ENCODE results near the gene WAC. TPM values are rescaled to one million over a fixed set of nuclear protein-coding genes. Genes with fewer than 3 reads are reported as not detected.
A peak's percentile ranks its signal among the peaks of the same experiment; 100 is the strongest.

WAC gene
- total and polyA plus RNA-seq, 5 donors from 2014 or later, result 80.5 to 205 (median 91.6) TPM

DNA sequence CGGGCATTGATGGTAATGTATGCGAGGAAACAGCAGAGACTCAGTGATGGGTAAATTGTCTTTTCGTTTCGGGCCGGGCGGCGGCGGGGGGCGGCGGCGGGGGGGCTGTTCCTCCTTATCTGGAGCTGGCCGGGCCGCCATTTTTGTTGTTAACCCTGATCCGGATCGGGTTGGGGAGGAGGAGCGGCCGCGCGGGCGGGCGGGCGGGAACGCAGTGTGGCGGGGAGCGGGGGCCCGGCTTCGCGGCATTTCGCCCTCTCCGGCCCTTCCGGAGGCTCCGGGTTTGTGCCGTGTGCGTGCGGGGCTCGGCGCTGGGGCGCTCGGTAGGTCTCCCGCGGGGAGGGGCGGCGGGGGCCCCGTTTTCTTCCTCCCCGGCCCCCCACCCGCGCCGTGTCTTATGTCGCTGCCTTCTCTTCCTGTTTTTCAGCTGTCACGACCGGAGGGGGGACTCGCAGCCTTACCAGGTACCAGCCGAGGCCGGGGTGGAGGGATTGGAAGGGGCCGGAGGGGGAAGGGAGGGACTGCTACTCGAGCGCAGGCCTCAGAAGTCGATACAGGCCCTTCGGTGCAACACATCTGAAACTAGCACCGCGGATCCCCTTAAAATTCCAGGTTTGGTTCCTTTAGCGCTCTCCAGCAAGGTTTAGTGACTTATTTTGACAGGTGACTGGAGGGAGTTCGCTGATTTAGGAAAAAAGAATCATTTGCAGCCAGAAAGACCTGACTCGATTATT is 820 bp downstream of the WAC start:
- Histone ChIP-seq H3K9me3 (ENCODE audit: control insufficient read depth in 2 of 2, low read length in 2 of 2) (no peaks in the 10 kb centered on the region), H3K27me3 (ENCODE audit: control insufficient read depth, insufficient read depth, low read length) (no peaks in the 10 kb centered on the region), H3K4me1 (ENCODE audit: control insufficient read depth, insufficient read depth, low read length, poor library complexity, severe bottlenecking) (peaks cover 55% of the 10 kb centered on the region), H3K4me3 (ENCODE audit: low read depth, low read length) (peak overlapping the region; percentile 95), H3K27ac (ENCODE audit: insufficient read depth, low read length, poor library complexity, severe bottlenecking) (peak overlapping the region; percentile 99), H3K36me3 (ENCODE audit: control insufficient read depth, insufficient read depth, low read length) (peaks cover 40% of the 10 kb centered on the region)
- Mint-ChIP-seq H3K27me3 (peaks cover 9% of the 10 kb centered on the region), H3K4me3 (peak overlapping the region; percentile 95 to 99 (median 99)), H3K4me1 (peaks cover 46 to 80% (median 58%) of the 10 kb centered on the region in 4 donors), H3K27ac (peak overlapping the region; percentile 92 to 100 (median 94)), H3K9me3 (no peaks in the 10 kb centered on the region), H3K36me3 (peaks cover 40% of the 10 kb centered on the region)
- ATAC-seq (ENCODE audit: low read depth in 2 of 2) (peak; percentile 12 to 14), DNase-seq (peak; percentile 62 to 70 (median 63))

DNA sequence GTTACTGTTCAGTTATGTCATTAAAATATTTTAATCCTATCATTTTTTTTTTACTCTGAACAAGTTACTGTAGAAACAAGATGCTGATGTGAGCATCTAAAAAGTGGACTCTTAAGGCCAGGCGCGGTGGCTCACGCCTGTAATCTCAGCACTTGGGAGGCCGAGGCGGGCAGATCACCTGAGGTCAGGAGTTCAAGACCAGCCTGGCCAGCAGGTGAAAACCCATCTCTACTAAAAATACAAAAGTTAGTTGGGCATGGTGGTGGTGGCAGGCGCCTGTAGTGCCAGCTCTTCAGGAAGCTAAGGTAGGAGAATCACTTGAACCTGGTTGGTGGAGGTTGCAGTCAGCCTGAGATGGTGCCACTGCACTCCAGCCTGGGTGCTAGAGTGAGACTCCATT is 2.9 kb downstream of the WAC start:
- Histone ChIP-seq H3K27me3 (ENCODE audit: control insufficient read depth, insufficient read depth, low read length) (no peaks in the 10 kb centered on the region), H3K27ac (ENCODE audit: insufficient read depth, low read length, poor library complexity, severe bottlenecking) (no peak overlapping the region), H3K36me3 (ENCODE audit: control insufficient read depth, insufficient read depth, low read length) (peaks cover 58% of the 10 kb centered on the region), H3K4me1 (ENCODE audit: control insufficient read depth, insufficient read depth, low read length, poor library complexity, severe bottlenecking) (peaks cover 53% of the 10 kb centered on the region), H3K9me3 (ENCODE audit: control insufficient read depth in 2 of 2, low read length in 2 of 2) (no peaks in the 10 kb centered on the region), H3K4me3 (ENCODE audit: low read depth, low read length) (peak overlapping the region; percentile 95)
- peak overlapping the region; percentile 72 to 99 (median 91) for H3K4me3 Mint-ChIP-seq
- no peak for DNase-seq
- H3K27ac Mint-ChIP-seq, result peak overlapping the region in 1 of 3 donors; percentile 64
- peaks cover 35% of the 10 kb centered on the region for H3K36me3 Mint-ChIP-seq
- no peak for ATAC-seq (ENCODE audit: low read depth in 2 of 2)
- H3K9me3 Mint-ChIP-seq, result no peaks in the 10 kb centered on the region
- peaks cover 9% of the 10 kb centered on the region for H3K27me3 Mint-ChIP-seq
- H3K4me1 Mint-ChIP-seq, result peaks cover 43 to 75% (median 57%) of the 10 kb centered on the region in 4 donors

DNA sequence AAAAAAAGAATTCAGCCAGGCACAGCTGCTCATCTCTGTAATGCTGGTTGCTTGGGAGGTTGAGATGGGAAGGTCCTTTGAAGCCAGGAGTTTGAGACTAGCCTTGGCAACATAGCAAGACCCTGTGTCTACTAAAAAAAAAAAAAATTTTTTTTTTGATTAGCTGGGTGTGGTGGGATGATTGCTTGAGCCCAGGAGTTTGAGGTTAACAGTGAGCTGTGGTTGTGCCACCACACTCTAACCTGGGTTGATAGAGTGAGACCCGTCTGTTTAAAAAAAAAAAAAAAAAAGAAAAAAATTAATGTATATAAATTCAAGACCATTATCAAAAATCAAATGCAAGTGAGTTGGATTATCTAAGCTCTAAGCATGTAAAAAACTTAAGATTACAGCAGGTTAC is 5.7 kb downstream of the WAC start:
- Histone ChIP-seq H3K36me3 (ENCODE audit: control insufficient read depth, insufficient read depth, low read length) (peaks cover 77% of the 10 kb centered on the region), H3K4me1 (ENCODE audit: control insufficient read depth, insufficient read depth, low read length, poor library complexity, severe bottlenecking) (peaks cover 57% of the 10 kb centered on the region), H3K4me3 (ENCODE audit: low read depth, low read length) (no peak overlapping the region), H3K9me3 (ENCODE audit: control insufficient read depth in 2 of 2, low read length in 2 of 2) (no peaks in the 10 kb centered on the region), H3K27me3 (ENCODE audit: control insufficient read depth, insufficient read depth, low read length) (no peaks in the 10 kb centered on the region), H3K27ac (ENCODE audit: insufficient read depth, low read length, poor library complexity, severe bottlenecking) (peak overlapping the region; percentile 7)
- H3K27me3 Mint-ChIP-seq, result peaks cover 4% of the 10 kb centered on the region
- H3K4me1 Mint-ChIP-seq, result peaks cover 52 to 83% (median 71%) of the 10 kb centered on the region in 4 donors
- H3K4me3 Mint-ChIP-seq, result no peak overlapping the region
- no peak overlapping the region for H3K27ac Mint-ChIP-seq
- ATAC-seq (ENCODE audit: low read depth in 2 of 2) (no peak), DNase-seq (no peak)
- peaks cover 49% of the 10 kb centered on the region for H3K36me3 Mint-ChIP-seq
- no peaks in the 10 kb centered on the region for H3K9me3 Mint-ChIP-seq

DNA sequence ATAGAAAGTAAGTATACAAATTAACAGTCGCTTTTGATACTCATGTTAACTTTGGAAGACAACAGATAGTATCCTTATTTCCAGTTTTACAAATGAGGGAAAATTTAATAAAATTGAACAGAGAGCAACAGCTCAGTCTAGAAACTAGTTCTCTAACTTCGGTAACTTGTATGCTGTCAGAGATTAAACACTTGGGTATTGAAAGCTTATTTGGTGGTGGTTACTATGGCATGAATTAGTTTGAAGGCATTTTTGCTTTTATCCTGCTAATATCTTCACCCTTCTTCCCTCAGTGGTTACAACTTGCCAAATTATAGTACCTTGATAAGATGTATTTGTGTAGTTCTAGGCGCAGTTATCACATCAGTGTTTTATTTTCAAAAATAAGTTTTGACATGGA is 7.2 kb downstream of the WAC start:
- Mint-ChIP-seq H3K36me3 (peaks cover 50% of the 10 kb centered on the region), H3K27ac (no peak overlapping the region), H3K4me3 (peak overlapping the region in 1 of 4 donors; percentile 21), H3K27me3 (no peaks in the 10 kb centered on the region), H3K4me1 (peaks cover 56 to 85% (median 68%) of the 10 kb centered on the region in 4 donors), H3K9me3 (no peaks in the 10 kb centered on the region)
- no peak for DNase-seq
- no peaks in the 10 kb centered on the region for H3K27me3 ChIP-seq (ENCODE audit: control insufficient read depth, insufficient read depth, low read length)
- no peak overlapping the region for H3K27ac ChIP-seq (ENCODE audit: insufficient read depth, low read length, poor library complexity, severe bottlenecking)
- H3K36me3 ChIP-seq (ENCODE audit: control insufficient read depth, insufficient read depth, low read length), result peaks cover 80% of the 10 kb centered on the region
- H3K4me3 ChIP-seq (ENCODE audit: low read depth, low read length), result peak overlapping the region; percentile 3
- no peaks in the 10 kb centered on the region for H3K9me3 ChIP-seq (ENCODE audit: control insufficient read depth in 2 of 2, low read length in 2 of 2)
- ATAC-seq (ENCODE audit: low read depth in 2 of 2), result no peak
- peaks cover 48% of the 10 kb centered on the region for H3K4me1 ChIP-seq (ENCODE audit: control insufficient read depth, insufficient read depth, low read length, poor library complexity, severe bottlenecking)

DNA sequence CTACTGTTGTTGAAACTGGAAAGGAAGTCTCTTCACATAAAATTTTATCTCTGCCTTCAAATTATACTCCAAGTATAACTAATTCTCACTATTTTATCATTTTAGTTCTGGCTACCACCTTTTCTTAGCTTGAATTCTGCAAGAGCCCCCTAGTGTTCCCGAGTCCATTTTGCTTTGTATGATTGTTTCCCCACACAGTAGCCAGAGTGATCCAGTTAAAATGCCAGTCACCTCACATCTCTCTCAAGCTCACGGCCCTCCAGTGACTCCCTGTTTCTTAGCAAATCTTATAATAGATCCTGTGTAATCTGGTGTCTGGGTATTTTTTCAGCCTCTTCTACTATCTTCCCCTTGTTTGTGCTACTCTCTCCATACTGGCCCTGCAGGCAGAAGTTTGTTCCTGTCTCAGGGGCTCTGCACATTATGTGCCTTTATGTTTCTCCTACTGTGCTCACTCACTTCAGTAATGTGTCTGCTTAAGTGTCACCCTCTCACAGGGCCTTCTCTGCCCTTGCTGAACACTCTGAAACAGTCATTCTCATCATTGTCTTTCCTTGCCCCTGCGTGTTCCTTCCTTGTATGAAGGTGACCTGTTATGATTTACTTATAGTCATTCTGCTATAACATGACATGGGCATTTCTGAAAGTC is 8.9 kb downstream of the WAC start:
- Histone ChIP-seq H3K9me3 (ENCODE audit: control insufficient read depth in 2 of 2, low read length in 2 of 2) (no peaks in the 10 kb centered on the region), H3K4me1 (ENCODE audit: control insufficient read depth, insufficient read depth, low read length, poor library complexity, severe bottlenecking) (peaks cover 48% of the 10 kb centered on the region), H3K27me3 (ENCODE audit: control insufficient read depth, insufficient read depth, low read length) (no peaks in the 10 kb centered on the region), H3K36me3 (ENCODE audit: control insufficient read depth, insufficient read depth, low read length) (peaks cover 71% of the 10 kb centered on the region), H3K4me3 (ENCODE audit: low read depth, low read length) (no peak overlapping the region), H3K27ac (ENCODE audit: insufficient read depth, low read length, poor library complexity, severe bottlenecking) (no peak overlapping the region)
- DNase-seq (no peak), ATAC-seq (ENCODE audit: low read depth in 2 of 2) (no peak)
- no peaks in the 10 kb centered on the region for H3K9me3 Mint-ChIP-seq
- peaks cover 39% of the 10 kb centered on the region for H3K36me3 Mint-ChIP-seq
- peak overlapping the region; percentile 4 to 58 (median 26) for H3K27ac Mint-ChIP-seq
- H3K4me1 Mint-ChIP-seq, result peaks cover 49 to 82% (median 68%) of the 10 kb centered on the region in 4 donors
- peak overlapping the region in 3 of 4 donors; percentile 5 to 82 (median 13) for H3K4me3 Mint-ChIP-seq
- H3K27me3 Mint-ChIP-seq, result no peaks in the 10 kb centered on the region

DNA sequence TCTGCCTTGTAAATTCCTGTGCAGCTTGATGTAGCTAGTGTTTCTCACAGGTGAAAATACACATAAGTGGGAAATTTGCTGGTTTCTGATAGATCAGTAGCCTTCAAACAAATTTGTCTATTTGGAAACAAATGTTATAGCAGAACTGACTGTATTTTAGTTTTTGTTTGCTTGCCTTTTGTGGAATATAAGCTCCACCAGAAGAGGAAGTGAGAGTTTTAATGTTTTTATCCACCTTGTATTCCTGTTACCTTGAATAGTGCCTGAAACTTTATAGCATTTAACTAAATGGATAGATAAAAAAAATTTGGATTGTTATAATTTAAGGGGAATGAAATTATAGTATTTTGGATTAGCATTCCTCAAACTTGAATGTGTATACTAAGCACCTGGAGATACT is 9.8 kb downstream of the WAC start:
- Histone ChIP-seq H3K36me3 (ENCODE audit: control insufficient read depth, insufficient read depth, low read length) (peaks cover 64% of the 10 kb centered on the region), H3K4me1 (ENCODE audit: control insufficient read depth, insufficient read depth, low read length, poor library complexity, severe bottlenecking) (peaks cover 47% of the 10 kb centered on the region), H3K4me3 (ENCODE audit: low read depth, low read length) (no peak overlapping the region), H3K27ac (ENCODE audit: insufficient read depth, low read length, poor library complexity, severe bottlenecking) (peak overlapping the region; percentile 14), H3K27me3 (ENCODE audit: control insufficient read depth, insufficient read depth, low read length) (no peaks in the 10 kb centered on the region), H3K9me3 (ENCODE audit: control insufficient read depth in 2 of 2, low read length in 2 of 2) (no peaks in the 10 kb centered on the region)
- peaks cover 46 to 77% (median 60%) of the 10 kb centered on the region in 4 donors for H3K4me1 Mint-ChIP-seq
- peak overlapping the region in 1 of 3 donors; percentile 4 for H3K27ac Mint-ChIP-seq
- no peak overlapping the region for H3K4me3 Mint-ChIP-seq
- ATAC-seq (ENCODE audit: low read depth in 2 of 2), result no peak
- H3K9me3 Mint-ChIP-seq, result no peaks in the 10 kb centered on the region
- DNase-seq, result no peak
- H3K27me3 Mint-ChIP-seq, result no peaks in the 10 kb centered on the region
- H3K36me3 Mint-ChIP-seq, result peaks cover 31% of the 10 kb centered on the region

DNA sequence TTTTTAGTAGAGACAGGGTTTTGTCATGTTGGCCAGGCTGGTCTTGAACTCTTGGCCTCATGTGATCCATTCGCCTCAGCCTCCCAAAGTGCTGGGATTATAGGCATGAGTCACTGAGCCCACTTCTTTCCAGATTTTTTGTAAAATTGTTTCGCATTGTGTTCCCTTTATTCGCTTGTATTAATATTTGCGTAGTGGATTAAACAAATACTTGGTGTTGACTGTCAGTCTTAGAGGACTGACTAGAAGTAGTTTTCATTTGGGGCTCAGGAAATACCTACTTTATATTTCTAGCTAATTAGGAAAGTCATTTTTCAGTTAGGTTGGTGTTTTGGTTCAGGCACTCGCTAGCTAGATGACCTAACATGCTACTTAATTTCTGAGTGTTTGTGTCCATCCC is 11.1 kb downstream of the WAC start:
- ATAC-seq (ENCODE audit: low read depth in 2 of 2) (no peak), DNase-seq (no peak)
- H3K4me3 ChIP-seq (ENCODE audit: low read depth, low read length), result no peak overlapping the region
- peaks cover 36% of the 10 kb centered on the region for H3K36me3 Mint-ChIP-seq
- peaks cover 63% of the 10 kb centered on the region for H3K36me3 ChIP-seq (ENCODE audit: control insufficient read depth, insufficient read depth, low read length)
- no peak overlapping the region for H3K27ac ChIP-seq (ENCODE audit: insufficient read depth, low read length, poor library complexity, severe bottlenecking)
- no peaks in the 10 kb centered on the region for H3K27me3 Mint-ChIP-seq
- peak overlapping the region in 1 of 3 donors; percentile 32 for H3K27ac Mint-ChIP-seq
- H3K9me3 Mint-ChIP-seq, result no peaks in the 10 kb centered on the region
- H3K9me3 ChIP-seq (ENCODE audit: control insufficient read depth in 2 of 2, low read length in 2 of 2), result no peaks in the 10 kb centered on the region
- H3K27me3 ChIP-seq (ENCODE audit: control insufficient read depth, insufficient read depth, low read length), result no peaks in the 10 kb centered on the region
- peaks cover 51% of the 10 kb centered on the region for H3K4me1 ChIP-seq (ENCODE audit: control insufficient read depth, insufficient read depth, low read length, poor library complexity, severe bottlenecking)
- H3K4me3 Mint-ChIP-seq, result peak overlapping the region in 1 of 4 donors; percentile 41
- peaks cover 52 to 84% (median 65%) of the 10 kb centered on the region in 4 donors for H3K4me1 Mint-ChIP-seq
